Muscle layer of duodenum (tissue), 2 donors: ENCODE data around the gene MKRN2OS.

Source experiments
- H3K27ac ChIP-seq: one replicate; pipeline ENCODE4 v1.7.0; 2013; ENCODE audit warnings: mild to moderate bottlenecking, low read length
- H3K27me3 ChIP-seq: one replicate; pipeline ENCODE4 v1.7.0; 2013; ENCODE audit warnings: low read depth, mild to moderate bottlenecking, control low read depth, low read length
- H3K36me3 ChIP-seq, 2 donors: one replicate each; pipeline ENCODE4 v1.7.0; 2013; ENCODE audit warnings: low read length in 2 of 2, control low read depth in 1 of 2, mild to moderate bottlenecking in 1 of 2; ENCODE audit not compliant: insufficient read depth in 2 of 2, control insufficient read depth in 1 of 2
- H3K4me1 ChIP-seq, 2 donors: one replicate each; pipeline ENCODE4 v1.7.0; 2013; ENCODE audit warnings: low read length in 2 of 2, mild to moderate bottlenecking in 2 of 2, control low read depth in 1 of 2, moderate library complexity in 1 of 2; ENCODE audit not compliant: insufficient read depth in 2 of 2, control insufficient read depth in 1 of 2
- H3K4me3 ChIP-seq, 2 donors: one replicate each; pipeline ENCODE4 v1.7.0; 2013; ENCODE audit warnings: low read length in 2 of 2, low read depth in 1 of 2, mild to moderate bottlenecking in 1 of 2
- H3K9me3 ChIP-seq, 2 donors: one replicate each; pipeline ENCODE4 v1.7.0; 2013; ENCODE audit warnings: low read length in 2 of 2, control low read depth in 1 of 2, mild to moderate bottlenecking in 1 of 2; ENCODE audit not compliant: control insufficient read depth in 1 of 2
- donor health status: healthy.

Gene MKRN2OS

DNA sequence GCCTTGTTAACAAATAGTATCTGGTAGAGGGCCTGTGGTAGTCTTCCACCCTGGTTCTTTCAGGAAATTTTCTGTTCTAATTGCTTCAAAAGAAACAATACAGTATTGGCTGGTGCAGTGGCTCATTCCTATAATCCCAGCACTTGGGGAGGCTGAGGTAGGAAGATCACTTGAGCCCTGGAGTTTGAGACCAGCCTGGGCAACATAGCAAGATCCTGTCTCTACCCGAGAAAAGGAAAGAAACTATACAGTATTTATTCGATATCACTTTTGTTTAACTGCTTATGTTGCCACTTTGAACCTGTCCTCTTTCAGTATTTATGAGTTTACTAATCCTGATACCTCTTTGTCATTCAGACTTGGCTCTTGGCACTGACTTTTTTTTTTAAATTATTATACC is 16.1 kb upstream of the MKRN2OS start:
- Histone ChIP-seq H3K27me3 (no peaks in the 10 kb centered on the region), H3K27ac (no peak overlapping the region), H3K36me3 (no peaks in the 10 kb centered on the region), H3K4me1 (peaks cover 4 to 39% of the 10 kb centered on the region in 2 donors), H3K9me3 (peaks cover 0 to 2% of the 10 kb centered on the region in 2 donors), H3K4me3 (no peak overlapping the region)

DNA sequence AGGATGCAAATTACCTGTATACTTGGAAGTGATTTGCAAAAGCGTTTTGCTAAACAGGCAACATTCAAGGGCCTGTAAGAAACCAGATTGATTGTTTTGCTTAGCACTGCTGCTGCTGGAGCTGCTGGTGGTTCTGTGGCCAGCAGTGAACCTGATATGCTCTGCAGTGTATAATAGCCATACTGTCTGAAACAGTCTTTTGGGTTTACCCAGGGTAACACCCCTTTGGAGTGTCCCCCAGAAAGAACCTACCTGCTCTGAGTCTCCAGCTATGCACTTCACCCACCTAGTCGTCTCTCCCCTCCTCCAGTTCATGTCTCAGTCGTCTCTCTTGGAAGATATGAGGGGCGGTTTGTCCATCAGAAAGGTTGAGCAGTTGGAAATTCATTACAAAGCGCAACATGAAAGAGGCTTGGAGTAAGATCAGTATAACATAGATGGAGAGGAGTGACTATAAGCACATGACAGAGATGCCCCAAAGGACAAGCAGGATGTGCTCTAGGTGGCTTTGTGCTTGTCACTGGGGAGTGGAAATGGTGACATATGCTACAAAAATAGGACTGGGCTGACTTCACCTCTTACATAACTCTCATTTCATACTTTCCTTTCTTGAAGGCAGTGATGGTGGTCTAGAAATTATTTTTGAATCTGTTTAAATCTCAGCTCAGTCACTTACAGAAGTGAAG is 15.3 kb upstream of the MKRN2OS start:
- H3K4me3 ChIP-seq: no peak overlapping the region
- H3K27me3 ChIP-seq: no peaks in the 10 kb centered on the region
- peaks cover 4 to 41% of the 10 kb centered on the region in 2 donors for H3K4me1 ChIP-seq
- no peaks in the 10 kb centered on the region for H3K36me3 ChIP-seq
- H3K9me3 ChIP-seq: no peaks in the 10 kb centered on the region
- no peak overlapping the region for H3K27ac ChIP-seq

DNA sequence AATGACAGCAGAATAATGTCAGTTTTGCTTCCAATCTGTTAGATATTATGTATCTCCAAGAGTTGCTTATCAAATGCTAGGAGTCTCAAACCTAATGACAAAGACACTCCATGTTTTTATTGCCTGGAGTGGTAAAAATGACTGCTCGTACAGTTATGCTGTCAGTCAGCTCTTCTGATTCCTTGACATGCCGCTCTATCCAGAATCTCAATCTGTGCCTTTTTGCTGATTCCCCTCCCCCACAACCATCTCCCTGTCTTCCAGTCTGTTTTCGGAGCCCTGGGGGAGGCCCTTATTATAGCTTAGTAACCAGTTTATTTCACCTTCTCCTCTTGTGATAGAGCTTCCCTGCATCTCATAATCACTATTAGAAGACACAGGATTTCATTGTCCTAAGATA is 14.2 kb upstream of the MKRN2OS start:
- Histone ChIP-seq H3K27ac (no peak overlapping the region), H3K27me3 (no peaks in the 10 kb centered on the region), H3K4me1 (peaks cover 4 to 42% of the 10 kb centered on the region in 2 donors), H3K36me3 (no peaks in the 10 kb centered on the region), H3K9me3 (no peaks in the 10 kb centered on the region), H3K4me3 (peak overlapping the region in 1 of 2 donors; percentile 77)

DNA sequence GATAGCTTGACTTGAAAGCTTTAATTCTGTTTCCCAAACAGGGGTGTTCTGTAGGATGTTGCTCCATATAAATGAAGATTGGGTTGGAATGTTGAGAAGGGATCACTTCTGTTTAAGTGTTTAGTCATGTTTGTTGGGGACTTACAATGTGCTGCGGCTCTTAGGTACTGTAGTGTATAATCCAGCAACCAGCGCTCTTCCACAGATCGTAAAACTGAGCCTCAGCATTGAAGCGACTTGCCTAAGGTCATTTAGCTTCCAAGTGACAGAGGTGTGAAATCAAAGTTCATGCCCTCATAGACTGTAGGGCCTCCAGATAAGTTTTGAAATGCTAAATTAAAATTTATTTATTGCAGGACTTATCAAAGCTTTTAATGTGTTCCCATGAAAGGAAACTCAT is 13.4 kb upstream of the MKRN2OS start:
- Histone ChIP-seq H3K27ac (no peak overlapping the region), H3K36me3 (no peaks in the 10 kb centered on the region), H3K4me1 (peaks cover 4 to 43% of the 10 kb centered on the region in 2 donors), H3K4me3 (peak overlapping the region; percentile 76 to 77), H3K27me3 (peaks cover 4% of the 10 kb centered on the region), H3K9me3 (no peaks in the 10 kb centered on the region)

DNA sequence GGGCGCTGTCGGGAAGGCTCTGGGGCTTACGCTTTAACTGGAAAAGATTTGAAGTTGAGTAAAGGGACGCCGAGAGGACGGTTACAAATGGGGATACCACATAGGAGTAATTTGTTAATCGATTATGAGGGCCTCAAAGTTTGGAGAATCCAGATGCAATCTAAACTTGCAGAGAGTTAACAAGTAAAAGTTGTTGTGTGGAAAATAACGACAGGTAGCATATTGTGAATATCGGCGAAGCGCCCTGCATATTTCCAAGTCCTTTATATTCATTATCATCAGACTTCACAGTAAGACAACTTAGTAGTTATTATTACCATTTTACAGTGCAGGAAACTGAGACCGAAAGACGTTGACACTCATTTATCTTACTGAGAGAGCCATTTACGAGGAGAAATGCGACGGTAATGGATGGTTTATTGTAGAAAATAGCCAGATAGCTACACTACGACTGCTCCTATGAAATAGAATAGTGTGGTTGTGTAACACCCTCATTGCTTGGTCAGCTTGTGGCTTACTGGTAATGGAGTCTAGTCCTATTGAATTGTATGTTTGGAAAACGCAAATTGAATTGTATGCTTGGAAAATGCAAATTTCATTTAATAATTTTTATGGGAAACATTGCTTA is 12.3 kb upstream of the MKRN2OS start:
- Histone ChIP-seq H3K27ac (peak overlapping the region; percentile 89), H3K36me3 (no peaks in the 10 kb centered on the region), H3K4me3 (peak overlapping the region; percentile 76 to 77), H3K4me1 (peaks cover 4 to 39% of the 10 kb centered on the region in 2 donors), H3K9me3 (no peaks in the 10 kb centered on the region), H3K27me3 (peaks cover 4% of the 10 kb centered on the region)

DNA sequence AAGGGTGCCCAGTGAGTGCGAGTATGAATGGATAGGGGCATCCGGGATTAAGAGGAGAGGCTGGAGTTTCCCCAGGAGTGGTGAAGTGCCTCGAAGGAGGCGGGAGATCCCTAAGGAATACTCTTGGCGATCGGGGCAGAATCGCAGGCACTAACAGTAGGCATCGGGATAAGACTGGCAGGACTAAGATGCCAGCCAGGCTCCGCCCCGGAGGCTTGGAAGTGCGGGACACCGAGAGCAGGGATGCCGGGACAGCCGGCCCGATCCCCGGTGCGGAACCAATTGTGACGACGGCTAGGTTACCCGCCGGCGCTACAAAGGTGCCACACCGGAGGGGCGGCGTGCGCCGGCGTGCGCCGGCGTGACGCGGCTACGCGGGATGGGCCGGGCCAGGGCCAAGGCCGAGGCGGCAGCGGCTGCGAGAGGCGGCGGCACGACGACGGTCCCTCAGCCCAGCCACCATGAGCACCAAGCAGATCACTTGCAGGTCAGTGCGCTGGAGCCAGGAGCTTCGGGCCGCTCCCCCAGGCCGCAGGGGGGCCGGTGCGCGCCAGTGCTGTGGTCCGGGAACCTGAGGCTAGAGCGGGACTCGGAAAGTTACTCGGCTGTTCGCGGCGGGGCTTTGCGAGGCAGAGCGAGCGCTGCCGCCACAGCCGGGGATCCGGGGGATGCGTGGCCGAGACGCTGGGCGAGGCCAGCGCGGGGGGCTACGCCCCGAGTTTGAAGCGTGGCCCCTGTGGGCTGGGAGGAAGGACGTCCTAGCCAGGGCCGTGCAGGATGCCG is 11.6 kb upstream of the MKRN2OS start, which contains the start of gene MKRN2:
Gene MKRN2, plus strand, starts transcription at position 398 of the 783 bp plus-strand sequence. Its CDS starts 64 bp downstream, at position 462.
- peaks cover 4 to 39% of the 10 kb centered on the region in 2 donors for H3K4me1 ChIP-seq
- peak within 1 kb of the TSS; percentile 89 for H3K27ac ChIP-seq
- H3K27me3 ChIP-seq: peaks cover 4% of the 10 kb centered on the region
- H3K9me3 ChIP-seq: no peaks in the 10 kb centered on the region
- H3K36me3 ChIP-seq: no peaks in the 10 kb centered on the region
- H3K4me3 ChIP-seq: peak within 1 kb of the TSS; percentile 76 to 77

DNA sequence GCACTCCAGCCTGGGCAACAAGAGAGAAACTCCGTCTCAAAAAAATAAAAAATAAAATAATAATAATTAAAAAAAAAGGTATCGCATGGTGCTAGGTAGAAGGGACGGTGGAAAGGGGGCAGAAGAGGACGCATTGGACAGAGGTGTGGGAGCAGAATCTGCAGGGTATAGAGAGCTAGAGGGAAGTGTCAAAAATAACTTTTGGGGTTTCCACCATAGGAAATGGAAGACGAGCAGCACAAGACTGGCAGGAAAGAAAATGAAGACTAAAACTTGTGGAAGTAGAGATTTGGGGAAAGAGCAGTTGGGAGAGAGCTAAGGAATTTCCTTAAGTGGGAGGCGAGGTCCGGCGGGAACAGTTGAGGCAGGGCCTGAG is 11.0 kb upstream of the MKRN2OS start:
- H3K4me3 ChIP-seq: peak overlapping the region; percentile 76 to 77
- H3K4me1 ChIP-seq: peaks cover 4 to 39% of the 10 kb centered on the region in 2 donors
- H3K27ac ChIP-seq: peak overlapping the region; percentile 86
- H3K36me3 ChIP-seq: no peaks in the 10 kb centered on the region
- no peaks in the 10 kb centered on the region for H3K9me3 ChIP-seq
- peaks cover 4% of the 10 kb centered on the region for H3K27me3 ChIP-seq

DNA sequence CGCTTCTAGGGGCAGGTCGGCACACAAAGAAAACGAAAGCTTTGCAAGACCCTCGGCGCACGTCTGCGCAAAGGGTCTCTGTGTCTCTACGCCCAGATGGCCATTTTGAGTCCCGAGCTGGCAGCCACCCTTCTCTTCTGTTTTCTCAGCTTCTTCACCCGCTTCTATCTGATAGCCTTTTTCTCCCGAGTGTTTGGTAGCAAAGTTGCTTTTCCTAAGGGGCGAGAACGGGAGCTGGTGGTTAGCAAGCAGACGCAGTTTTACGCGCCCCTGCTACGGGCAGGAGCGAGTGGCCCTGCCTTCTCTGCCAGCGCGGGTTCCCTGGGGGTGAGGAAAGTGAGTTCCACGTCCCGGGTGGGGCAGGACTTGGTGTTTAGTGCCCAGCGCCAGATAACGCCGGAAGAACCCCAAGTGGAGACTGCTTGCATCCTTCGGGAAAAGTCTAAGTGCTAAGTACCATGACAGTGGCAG is 8.7 kb upstream of the MKRN2OS start:
- H3K4me1 ChIP-seq: peaks cover 4 to 16% of the 10 kb centered on the region in 2 donors
- peaks cover 4% of the 10 kb centered on the region for H3K27me3 ChIP-seq
- no peak overlapping the region for H3K27ac ChIP-seq
- no peaks in the 10 kb centered on the region for H3K9me3 ChIP-seq
- H3K4me3 ChIP-seq: peak overlapping the region; percentile 57 to 60
- H3K36me3 ChIP-seq: no peaks in the 10 kb centered on the region

DNA sequence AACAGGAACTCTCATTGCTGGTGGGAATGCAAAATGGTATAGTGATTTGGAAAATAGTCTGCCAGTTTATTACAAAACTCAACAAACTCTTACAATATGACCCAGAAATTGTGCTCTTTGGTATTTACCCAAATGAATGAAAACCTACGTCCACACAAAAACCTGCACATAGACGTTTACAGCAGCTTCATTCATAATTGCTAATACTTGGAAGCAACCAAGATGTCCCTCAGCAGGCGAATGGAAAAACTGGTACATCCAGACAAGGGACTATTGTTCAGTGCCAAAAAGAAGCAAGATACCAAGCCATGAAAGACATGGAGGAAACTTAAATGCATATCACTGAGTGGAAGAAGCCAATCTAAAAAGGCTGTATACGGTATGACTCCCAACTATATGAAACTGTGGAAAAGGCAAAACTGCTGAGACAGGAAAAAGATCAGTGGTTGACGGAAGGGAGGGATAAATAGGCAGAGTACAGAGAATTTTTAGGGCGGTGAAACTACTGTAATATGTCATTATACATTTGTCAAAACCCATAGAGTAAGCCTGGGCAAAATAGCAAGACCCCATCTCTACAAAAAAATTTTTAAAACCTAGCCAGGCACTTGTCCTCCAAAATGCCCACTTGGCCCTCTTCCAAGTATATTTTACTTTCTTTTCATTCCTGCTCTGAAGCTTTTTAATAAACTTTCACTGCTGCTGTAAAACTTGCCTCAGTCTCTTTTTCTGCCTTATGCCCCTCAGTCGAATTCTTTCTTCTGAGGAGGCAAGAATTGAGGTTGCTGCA is 4.9 kb upstream of the MKRN2OS start:
- Histone ChIP-seq H3K27ac (no peak overlapping the region), H3K36me3 (no peaks in the 10 kb centered on the region)

DNA sequence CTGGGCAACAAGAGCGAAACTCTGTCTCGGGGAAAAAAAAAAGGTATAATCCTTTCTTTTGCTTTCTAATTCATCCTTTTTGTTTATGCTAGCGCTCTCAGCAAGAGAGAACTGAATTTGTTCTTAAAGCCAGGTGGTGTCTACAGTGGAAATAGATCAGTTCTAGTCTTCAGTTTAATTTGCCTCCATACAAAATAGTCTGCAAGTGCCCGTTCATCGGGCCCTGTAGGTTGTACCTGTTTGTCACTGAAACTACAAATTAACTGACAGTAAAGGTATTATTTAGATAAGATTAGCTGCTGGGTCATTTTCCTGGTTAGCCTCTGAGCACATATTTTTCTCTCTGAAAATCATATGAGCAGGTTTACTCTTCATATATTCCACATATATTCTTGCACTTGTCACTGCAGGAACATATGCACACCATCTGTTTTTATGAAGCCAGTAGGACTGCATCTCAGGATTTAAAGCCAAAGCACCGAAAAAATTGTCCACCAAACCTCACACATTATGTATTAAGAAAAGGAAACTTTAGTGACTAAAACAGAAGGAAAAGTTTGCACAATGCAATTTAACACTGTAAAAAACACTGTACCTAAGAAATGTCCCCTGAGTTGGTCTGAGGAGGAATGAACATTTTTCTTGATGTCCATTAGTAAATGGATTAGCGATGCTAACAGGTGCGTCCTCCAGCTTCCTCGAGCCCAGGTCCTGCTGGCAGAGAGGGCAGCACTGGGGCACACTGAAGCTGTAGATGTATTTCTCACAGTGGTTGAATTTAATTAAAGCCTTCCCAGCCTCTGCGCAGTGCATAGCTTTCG is 437 bp downstream of the MKRN2OS start:
- H3K4me3 ChIP-seq: peak overlapping the region in 1 of 2 donors; percentile 14

More for the DNA sequence above, 4.9 kb upstream of the MKRN2OS start:
- Histone ChIP-seq H3K4me3 (no peak overlapping the region), H3K4me1 (peaks cover 0 to 3% of the 10 kb centered on the region in 2 donors), H3K9me3 (no peaks in the 10 kb centered on the region), H3K27me3 (peaks cover 4% of the 10 kb centered on the region)

More for the DNA sequence above, 437 bp downstream of the MKRN2OS start:
- Histone ChIP-seq H3K4me1 (no peaks in the 10 kb centered on the region), H3K36me3 (peaks cover 0 to 6% of the 10 kb centered on the region in 2 donors), H3K27ac (peak overlapping the region; percentile 28), H3K27me3 (no peaks in the 10 kb centered on the region), H3K9me3 (no peaks in the 10 kb centered on the region)
